ENCODE results near the gene FSTL5.

DNA sequence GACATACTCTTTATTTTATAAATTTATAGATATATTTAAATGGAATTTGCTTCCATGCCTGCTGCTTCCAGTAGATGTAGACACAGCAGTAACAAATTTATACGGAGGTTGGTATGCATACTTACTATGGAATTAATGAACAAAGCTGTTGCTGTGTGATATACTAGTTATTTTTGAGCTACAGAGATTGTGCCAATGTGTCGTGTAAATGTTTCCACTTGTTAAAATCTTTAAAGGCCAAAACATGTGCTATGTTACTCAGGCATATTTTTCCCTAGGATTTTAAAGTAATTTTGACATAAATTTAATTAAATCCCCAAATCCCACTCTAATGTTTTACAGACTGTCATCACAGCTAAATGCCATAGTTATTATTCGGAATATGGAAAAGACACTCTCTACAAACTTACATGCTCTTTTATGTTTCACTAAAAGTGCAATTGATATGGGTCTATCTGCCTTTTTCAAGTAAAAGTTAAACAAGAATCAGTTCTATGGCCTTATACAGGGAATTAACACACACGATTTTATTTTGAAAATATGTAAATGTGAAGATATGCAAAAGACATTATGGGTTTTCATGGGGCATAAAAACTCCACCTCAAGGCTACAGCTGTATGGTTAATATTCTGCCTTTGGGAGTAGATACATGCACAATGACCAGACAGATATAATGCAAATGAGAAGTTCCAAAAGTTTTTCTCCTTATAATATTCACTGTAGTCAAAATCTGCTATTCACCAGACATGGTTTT is 256.8 kb downstream of the FSTL5 start:
- no peak for TF ChIP-seq EZH2phosphoT487 (conservative IDR thresholded peaks at IDR 0.05; ENCODE audit: low read length)
- TF ChIP-seq, protein P1, sequence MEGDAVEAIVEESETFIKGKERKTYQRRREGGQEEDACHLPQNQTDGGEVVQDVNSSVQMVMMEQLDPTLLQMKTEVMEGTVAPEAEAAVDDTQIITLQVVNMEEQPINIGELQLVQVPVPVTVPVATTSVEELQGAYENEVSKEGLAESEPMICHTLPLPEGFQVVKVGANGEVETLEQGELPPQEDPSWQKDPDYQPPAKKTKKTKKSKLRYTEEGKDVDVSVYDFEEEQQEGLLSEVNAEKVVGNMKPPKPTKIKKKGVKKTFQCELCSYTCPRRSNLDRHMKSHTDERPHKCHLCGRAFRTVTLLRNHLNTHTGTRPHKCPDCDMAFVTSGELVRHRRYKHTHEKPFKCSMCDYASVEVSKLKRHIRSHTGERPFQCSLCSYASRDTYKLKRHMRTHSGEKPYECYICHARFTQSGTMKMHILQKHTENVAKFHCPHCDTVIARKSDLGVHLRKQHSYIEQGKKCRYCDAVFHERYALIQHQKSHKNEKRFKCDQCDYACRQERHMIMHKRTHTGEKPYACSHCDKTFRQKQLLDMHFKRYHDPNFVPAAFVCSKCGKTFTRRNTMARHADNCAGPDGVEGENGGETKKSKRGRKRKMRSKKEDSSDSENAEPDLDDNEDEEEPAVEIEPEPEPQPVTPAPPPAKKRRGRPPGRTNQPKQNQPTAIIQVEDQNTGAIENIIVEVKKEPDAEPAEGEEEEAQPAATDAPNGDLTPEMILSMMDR (IDR thresholded peaks at IDR 0.05; ENCODE audit: insufficient read depth, low read length, poor library complexity, severe bottlenecking): no peak

All from SU-DHL-6 (cell line).